ENCODE data around the gene HERC2. TPM values are rescaled to one million over a fixed set of nuclear protein-coding genes. Genes with fewer than 3 reads are reported as not detected.
"Not testable (repeated sequence)": the region's sequence is repeated elsewhere in the genome, so short reads cannot be mapped to it uniquely, and the experiment has no call there.

The HERC2 gene
- total RNA-seq, 6 experiments from 2014 or later = 21.8 to 30.2 (median 27.0) TPM

GRCh38 chr15:28164876-28165275 lies 157.1 kb downstream of the HERC2 start:
- intact Hi-C loops (cut with DNase I) = no loop called here
- 100% methylated on average over 1 of the region's 3 CpGs for WGBS (ENCODE audit: insufficient coverage, low coverage, low lambda C conversion rate, missing lambda C conversion rate)
- no peaks in the 10 kb centered on the region for H3K9me3 ChIP-seq
- peaks cover 0 to 60% (median 13%) of the 10 kb centered on the region in 4 donors for H3K36me3 ChIP-seq
- H3K4me1 ChIP-seq = no peaks in the 10 kb centered on the region
- no peak for DNase-seq
- TF ChIP-seq CTCF (IDR thresholded peaks at IDR 0.05) (no peak), POLR2A (IDR thresholded peaks at IDR 0.05) (no peak)
- ATAC-seq = no peak
- H3K27me3 ChIP-seq = no peaks in the 10 kb centered on the region
- no peak overlapping the region for H3K27ac ChIP-seq
- H3K4me3 ChIP-seq = no peak overlapping the region

- no peak for ATAC-seq
- Histone ChIP-seq H3K36me3 (peaks cover 0 to 5% (median under 1%) of the 10 kb centered on the region in 4 donors), H3K4me1 (no peaks in the 10 kb centered on the region), H3K27me3 (no peaks in the 10 kb centered on the region), H3K9me3 (no peaks in the 10 kb centered on the region), H3K27ac (no peak overlapping the region), H3K4me3 (no peak overlapping the region)
- 77% methylated on average over 3 of the region's 4 CpGs for WGBS (ENCODE audit: insufficient coverage, low coverage, low lambda C conversion rate, missing lambda C conversion rate)
- intact Hi-C loops (cut with DNase I) = no loop called here
- TF ChIP-seq POLR2A (IDR thresholded peaks at IDR 0.05) (no peak), CTCF (IDR thresholded peaks at IDR 0.05) (no peak)
- no peak for DNase-seq
Measured at GRCh38 chr15:28154283-28154682, 167.7 kb downstream of the HERC2 start.

GRCh38 chr15:28153492-28154119 lies 168.4 kb downstream of the HERC2 start:
- no peaks in the 10 kb centered on the region for H3K9me3 ChIP-seq
- peaks cover 0 to 5% (median under 1%) of the 10 kb centered on the region in 4 donors for H3K36me3 ChIP-seq
- intact Hi-C loops (cut with DNase I) = no loop called here
- no peak for TF ChIP-seq CTCF (IDR thresholded peaks at IDR 0.05)
- TF ChIP-seq POLR2A (IDR thresholded peaks at IDR 0.05) = no peak
- no peak overlapping the region for H3K27ac ChIP-seq
- WGBS (ENCODE audit: insufficient coverage, low coverage, low lambda C conversion rate, missing lambda C conversion rate) = 78% methylated on average over 11 of the region's 13 CpGs
- no peak overlapping the region for H3K4me3 ChIP-seq
- DNase-seq = no peak
- H3K4me1 ChIP-seq = no peaks in the 10 kb centered on the region
- no peaks in the 10 kb centered on the region for H3K27me3 ChIP-seq
- ATAC-seq = no peak

- H3K36me3 ChIP-seq; H3K4me1 ChIP-seq; intact Hi-C loops (cut with DNase I); H3K27ac ChIP-seq; H3K4me3 ChIP-seq; H3K27me3 ChIP-seq; H3K9me3 ChIP-seq; ATAC-seq; DNase-seq: not testable (repeated sequence)
- WGBS (ENCODE audit: insufficient coverage, low coverage, low lambda C conversion rate, missing lambda C conversion rate) = no CpG with 5 or more reads among the region's 8 CpGs
Measured at GRCh38 chr15:28152538-28152923, 169.4 kb downstream of the HERC2 start.

GRCh38 chr15:28151864-28152537 lies 170.0 kb downstream of the HERC2 start:
- intact Hi-C loops (cut with DNase I); DNase-seq; H3K4me1 ChIP-seq; H3K4me3 ChIP-seq; H3K36me3 ChIP-seq; H3K9me3 ChIP-seq; H3K27ac ChIP-seq; ATAC-seq; H3K27me3 ChIP-seq: not testable (repeated sequence)
- 80% methylated on average over 7 of the region's 9 CpGs for WGBS (ENCODE audit: insufficient coverage, low coverage, low lambda C conversion rate, missing lambda C conversion rate)
